Liver (tissue), 9 donors: Measurements from ENCODE around the gene CD247. TPM values are rescaled to one million over a fixed set of nuclear protein-coding genes. Genes with fewer than 3 reads are reported as not detected.

Source experiments
- DNase-seq: peaks from one replicate; pipeline ENCODE4 v3.0.0-alpha.2; 2017; ENCODE audit warnings: low spot score
- H3K27ac ChIP-seq, 2 donors: one replicate each; pipeline ENCODE4 v1.7.0; 2013; ENCODE audit warnings: inconsistent platforms in 2 of 2, low read length in 2 of 2, control low read depth in 1 of 2, low read depth in 1 of 2, mild to moderate bottlenecking in 1 of 2
- H3K27me3 ChIP-seq, 4 donors: one replicate each; pipeline versions ENCODE4 v1.6.1 to v1.7.0; 2013; ENCODE audit warnings: low read length in 3 of 4, inconsistent platforms in 1 of 4, mild to moderate bottlenecking in 1 of 4, moderate library complexity in 1 of 4; ENCODE audit not compliant: control insufficient read depth in 4 of 4, insufficient read depth in 4 of 4
- H3K36me3 ChIP-seq, 4 donors: one replicate each; pipeline versions ENCODE4 v1.6.1 to v1.7.0; 2013; ENCODE audit warnings: low read length in 3 of 4, mild to moderate bottlenecking in 3 of 4, low read depth in 1 of 4, moderate library complexity in 1 of 4; ENCODE audit not compliant: control insufficient read depth in 4 of 4, insufficient read depth in 3 of 4
- H3K4me1 ChIP-seq, 4 donors: one replicate each; pipeline versions ENCODE4 v1.6.1 to v1.7.0; 2013; ENCODE audit warnings: low read length in 3 of 4, mild to moderate bottlenecking in 3 of 4, moderate library complexity in 1 of 4; ENCODE audit not compliant: control insufficient read depth in 4 of 4, insufficient read depth in 4 of 4
- H3K4me3 ChIP-seq, 3 donors: one replicate each; pipeline versions ENCODE4 v1.6.1 to v1.7.0; 2013; ENCODE audit warnings: low read length in 3 of 3, control low read depth in 1 of 3, low read depth in 1 of 3, mild to moderate bottlenecking in 1 of 3
- H3K9ac ChIP-seq, 2 donors: one replicate each; pipeline ENCODE4 v1.7.0; 2013; ENCODE audit warnings: low read length in 2 of 2, mild to moderate bottlenecking in 2 of 2, moderate library complexity in 2 of 2, control low read depth in 1 of 2, low read depth in 1 of 2
- H3K9me3 ChIP-seq, 4 donors: one replicate each; pipeline versions ENCODE4 v1.6.1 to v1.7.0; 2013; ENCODE audit warnings: low read length in 3 of 4; ENCODE audit not compliant: control insufficient read depth in 4 of 4
- ATF3 ChIP-seq: IDR thresholded peaks from 2 replicates; pipeline ENCODE4 v1.6.1; 2016; ENCODE audit warnings: antibody characterized with exemption
- CTCF ChIP-seq: fragments of 150-350 bp; IDR thresholded peaks from 2 replicates; pipeline ENCODE4 v1.5.1; 2017; ENCODE audit warnings: improper control_type of control experiment, low read depth, low read length; ENCODE audit not compliant: missing input control
- FOXA1 ChIP-seq: IDR thresholded peaks from 2 replicates; pipeline ENCODE4 v1.6.1; 2016; ENCODE audit warnings: antibody characterized with exemption
- FOXA2 ChIP-seq: IDR thresholded peaks from 2 replicates; pipeline ENCODE4 v1.6.1; 2016; ENCODE audit warnings: antibody characterized with exemption
- GABPA ChIP-seq, 2 donors: IDR thresholded peaks in 1 of 2; conservative IDR thresholded peaks in 1 of 2; 2 replicates each; pipeline ENCODE4 v1.6.1; 2016; ENCODE audit warnings: antibody characterized with exemption in 2 of 2, mild to moderate bottlenecking in 1 of 2, moderate library complexity in 1 of 2
- HNF4A ChIP-seq, 2 donors: conservative IDR thresholded peaks; 2 replicates each; pipeline ENCODE4 v1.6.1; 2016; ENCODE audit warnings: antibody characterized with exemption in 2 of 2, mild to moderate bottlenecking in 2 of 2
- HNF4G ChIP-seq: IDR thresholded peaks from 2 replicates; pipeline ENCODE4 v1.6.1; 2016; ENCODE audit warnings: antibody characterized with exemption
- JUND ChIP-seq, 2 donors: IDR thresholded peaks; 2 replicates each; pipeline ENCODE4 v1.6.1; 2016; ENCODE audit warnings: antibody characterized with exemption in 2 of 2
- MAX ChIP-seq: IDR thresholded peaks from 2 replicates; pipeline ENCODE4 v1.6.1; 2016; ENCODE audit warnings: antibody characterized with exemption
- NR2F2 ChIP-seq: IDR thresholded peaks from 2 replicates; pipeline ENCODE4 v1.6.1; 2016; ENCODE audit warnings: antibody characterized with exemption
- RAD21 ChIP-seq, 2 donors: IDR thresholded peaks; 2 replicates each; pipeline ENCODE4 v1.6.1; 2016; ENCODE audit warnings: antibody characterized with exemption in 2 of 2, mild to moderate bottlenecking in 2 of 2
- REST ChIP-seq: IDR thresholded peaks from 2 replicates; pipeline ENCODE4 v1.6.1; 2016; ENCODE audit warnings: antibody characterized with exemption, mild to moderate bottlenecking
- RXRA ChIP-seq, 2 donors: IDR thresholded peaks; 2 replicates each; pipeline ENCODE4 v1.6.1; 2017 to 2018; ENCODE audit warnings: antibody characterized with exemption in 2 of 2, mild to moderate bottlenecking in 1 of 2
- SP1 ChIP-seq: IDR thresholded peaks from 2 replicates; pipeline ENCODE4 v1.6.1; 2018; ENCODE audit warnings: antibody characterized with exemption, mild to moderate bottlenecking
- TAF1 ChIP-seq: conservative IDR thresholded peaks from 2 replicates; pipeline ENCODE4 v1.6.1; 2016; ENCODE audit warnings: antibody characterized with exemption, mild to moderate bottlenecking
- YY1 ChIP-seq: IDR thresholded peaks from 2 replicates; pipeline ENCODE4 v1.6.1; 2016; ENCODE audit warnings: antibody characterized with exemption, mild to moderate bottlenecking
- ZBTB33 ChIP-seq: IDR thresholded peaks from 2 replicates; pipeline ENCODE4 v1.6.1; 2016; ENCODE audit warnings: antibody characterized with exemption
- WGBS: extraction: QIAGEN DNeasy Blood & Tissue Kit; methylation state at CpG from one replicate; pipeline ENCODE4 v1.1.7; 2013; 5-methylcytosine and 5-hydroxymethylcytosine counted together
- polyA plus RNA-seq, 2 donors: library from polyadenylated mRNA; stranded (reverse) in 1 of 2; unstranded in 1 of 2; fragments of 200-250 nt in 1 of 2; fragments of >200 nt in 1 of 2; fragmentation: Nextera tagmentation in 1 of 2; extraction: Ambion mirVana in 1 of 2; gene quantifications; one replicate each; pipeline versions ENCODE4 v1.2.1 to v1.2.3, GENCODE V29; 2013 to 2015
- total RNA-seq, 2 donors: library from RNA; depleted of rRNA; stranded (reverse); fragments of >200 nt; gene quantifications; one replicate each; pipeline ENCODE4 v1.2.3, GENCODE V29; 2014
- donor health status: healthy.
- donor health status: healthy.
- donor health status: healthy.
- donor health status: healthy.
- donor health status: healthy.

Gene CD247
- total and polyA plus RNA-seq, 4 donors = 0.61 to 2.2 (median 1.6) TPM

GRCh38 chr1:167404908-167405307 lies 113.4 kb downstream of the CD247 start:
- H3K27ac ChIP-seq = no peak overlapping the region
- H3K9ac ChIP-seq = no peak overlapping the region
- no peak overlapping the region for H3K4me3 ChIP-seq
- H3K27me3 ChIP-seq = no peaks in the 10 kb centered on the region
- no peaks in the 10 kb centered on the region for H3K9me3 ChIP-seq
- H3K36me3 ChIP-seq = peaks cover 0 to 2% (median 0%) of the 10 kb centered on the region in 4 donors
- H3K4me1 ChIP-seq = no peaks in the 10 kb centered on the region
- WGBS = 93% methylated on average over 3 of the region's 3 CpGs
- TF ChIP-seq NR2F2 (no peak), RAD21 (IDR thresholded peaks at IDR 0.05) (no peak), HNF4G (no peak), FOXA2 (no peak)
- no peak for DNase-seq

GRCh38 chr1:167404161-167404888 lies 114.0 kb downstream of the CD247 start:
- Histone ChIP-seq H3K9ac (no peak overlapping the region), H3K4me1 (no peaks in the 10 kb centered on the region), H3K27ac (no peak overlapping the region), H3K36me3 (peaks cover 0 to 2% (median under 1%) of the 10 kb centered on the region in 4 donors), H3K9me3 (no peaks in the 10 kb centered on the region), H3K4me3 (no peak overlapping the region), H3K27me3 (no peaks in the 10 kb centered on the region)
- 86% methylated on average over 4 of the region's 4 CpGs for WGBS
- DNase-seq = no peak
- TF ChIP-seq TAF1 = no peak
- no peak for TF ChIP-seq REST
- no peak for TF ChIP-seq SP1
- TF ChIP-seq YY1 = no peak
- no peak for TF ChIP-seq RAD21 (IDR thresholded peaks at IDR 0.05)
- no peak for TF ChIP-seq FOXA1
- no peak for TF ChIP-seq ZBTB33
- no peak for TF ChIP-seq RXRA (IDR thresholded peaks at IDR 0.05)
- no peak for TF ChIP-seq MAX
- TF ChIP-seq ATF3 = no peak
- TF ChIP-seq FOXA2 = no peak
- no peak for TF ChIP-seq GABPA (IDR thresholded peaks at IDR 0.05 in 1 of 2, conservative IDR thresholded peaks at IDR 0.05 in 1 of 2)
- TF ChIP-seq JUND (IDR thresholded peaks at IDR 0.05) = no peak
- no peak for TF ChIP-seq HNF4A (conservative IDR thresholded peaks at IDR 0.05)
- no peak for TF ChIP-seq CTCF
- TF ChIP-seq NR2F2 = no peak
- no peak for TF ChIP-seq HNF4G
